Measurements from ENCODE around the gene MYL11.
A peak's percentile ranks its signal among the peaks of the same experiment; 100 is the strongest.

MYL11 gene

DNA sequence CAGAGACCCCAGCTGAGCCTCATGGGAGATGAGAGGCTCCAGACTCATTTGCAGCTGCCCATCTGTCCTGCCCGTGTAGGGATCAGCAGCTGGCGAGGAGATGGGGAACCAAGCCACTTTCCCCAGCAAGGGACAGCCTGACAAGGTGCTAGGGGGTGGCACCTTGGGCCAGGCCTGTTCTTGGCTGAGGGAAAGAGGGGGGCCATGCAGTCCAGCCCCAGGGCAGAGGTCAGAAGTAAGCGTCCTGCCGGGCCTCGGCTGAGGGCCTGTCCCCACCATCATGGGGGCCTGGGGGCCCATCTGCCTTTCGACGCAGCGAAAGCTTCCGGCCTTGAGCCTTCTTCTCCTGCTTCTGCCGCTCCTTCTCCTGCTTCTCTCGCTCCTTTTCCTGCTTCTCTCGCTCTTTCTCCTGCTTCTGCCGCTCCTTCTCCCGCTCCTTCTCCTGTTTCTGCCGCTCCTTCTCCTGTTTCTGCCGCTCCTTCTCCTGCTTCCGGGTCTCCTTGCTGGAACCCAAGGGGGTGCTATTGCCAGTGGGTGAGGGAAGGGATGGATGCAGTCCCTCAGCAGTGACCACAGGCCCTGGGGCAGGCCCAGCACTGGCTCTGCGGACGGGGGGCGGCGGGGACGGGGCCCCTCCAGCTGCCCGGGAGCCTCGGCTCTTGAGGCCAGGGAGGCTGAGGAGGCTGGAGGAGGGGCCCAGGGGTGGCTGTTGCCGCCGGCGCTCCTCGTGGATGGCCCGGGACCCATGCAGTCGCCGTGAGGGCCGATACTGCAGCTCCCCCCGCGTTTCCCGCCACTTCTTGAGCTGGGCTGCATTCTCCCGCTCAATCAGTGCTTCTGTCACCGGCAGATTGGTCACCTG lies 16.7 kb upstream of the MYL11 start:
- Mint-ChIP-seq H3K27me3 (ENCODE audit: low read depth, poor library complexity) (peaks cover 6% of the 10 kb centered on the region), H3K9me3 (no peaks in the 10 kb centered on the region), H3K4me3 (peak overlapping the region; percentile 38), H3K27ac (peak overlapping the region; percentile 99), H3K4me1 (peaks cover 61% of the 10 kb centered on the region), H3K36me3 (ENCODE audit: low read depth) (peaks cover 36% of the 10 kb centered on the region)
- TF ChIP-seq, protein P1, sequence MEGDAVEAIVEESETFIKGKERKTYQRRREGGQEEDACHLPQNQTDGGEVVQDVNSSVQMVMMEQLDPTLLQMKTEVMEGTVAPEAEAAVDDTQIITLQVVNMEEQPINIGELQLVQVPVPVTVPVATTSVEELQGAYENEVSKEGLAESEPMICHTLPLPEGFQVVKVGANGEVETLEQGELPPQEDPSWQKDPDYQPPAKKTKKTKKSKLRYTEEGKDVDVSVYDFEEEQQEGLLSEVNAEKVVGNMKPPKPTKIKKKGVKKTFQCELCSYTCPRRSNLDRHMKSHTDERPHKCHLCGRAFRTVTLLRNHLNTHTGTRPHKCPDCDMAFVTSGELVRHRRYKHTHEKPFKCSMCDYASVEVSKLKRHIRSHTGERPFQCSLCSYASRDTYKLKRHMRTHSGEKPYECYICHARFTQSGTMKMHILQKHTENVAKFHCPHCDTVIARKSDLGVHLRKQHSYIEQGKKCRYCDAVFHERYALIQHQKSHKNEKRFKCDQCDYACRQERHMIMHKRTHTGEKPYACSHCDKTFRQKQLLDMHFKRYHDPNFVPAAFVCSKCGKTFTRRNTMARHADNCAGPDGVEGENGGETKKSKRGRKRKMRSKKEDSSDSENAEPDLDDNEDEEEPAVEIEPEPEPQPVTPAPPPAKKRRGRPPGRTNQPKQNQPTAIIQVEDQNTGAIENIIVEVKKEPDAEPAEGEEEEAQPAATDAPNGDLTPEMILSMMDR (IDR thresholded peaks at IDR 0.05) = no peak
- DNase-seq = no peak

DNA sequence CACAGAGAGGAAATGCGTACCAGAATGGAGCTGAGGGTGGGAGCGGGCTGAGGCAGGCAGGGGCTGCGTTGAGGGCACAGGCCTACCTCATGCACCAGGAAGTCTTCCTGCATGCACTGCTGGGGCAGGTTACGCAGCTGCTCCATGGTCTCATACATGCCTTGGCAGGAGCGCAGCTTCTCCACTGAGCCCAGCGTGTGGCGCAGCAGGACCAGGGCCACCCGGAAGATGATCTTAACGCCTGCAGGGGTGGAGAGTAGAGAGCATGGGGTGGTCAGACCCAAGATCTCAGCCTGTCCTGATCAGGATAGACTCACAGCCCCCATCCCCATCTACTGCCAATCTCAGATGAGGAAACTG lies 16.0 kb upstream of the MYL11 start:
- H3K36me3 Mint-ChIP-seq (ENCODE audit: low read depth) = peaks cover 36% of the 10 kb centered on the region
- H3K27me3 Mint-ChIP-seq (ENCODE audit: low read depth, poor library complexity) = peaks cover 6% of the 10 kb centered on the region
- no peak overlapping the region for H3K27ac Mint-ChIP-seq
- no peak overlapping the region for H3K4me3 Mint-ChIP-seq
- H3K4me1 Mint-ChIP-seq = peaks cover 59% of the 10 kb centered on the region
- no peak for DNase-seq
- TF ChIP-seq, protein P1 (IDR thresholded peaks at IDR 0.05) = no peak
- no peaks in the 10 kb centered on the region for H3K9me3 Mint-ChIP-seq

DNA sequence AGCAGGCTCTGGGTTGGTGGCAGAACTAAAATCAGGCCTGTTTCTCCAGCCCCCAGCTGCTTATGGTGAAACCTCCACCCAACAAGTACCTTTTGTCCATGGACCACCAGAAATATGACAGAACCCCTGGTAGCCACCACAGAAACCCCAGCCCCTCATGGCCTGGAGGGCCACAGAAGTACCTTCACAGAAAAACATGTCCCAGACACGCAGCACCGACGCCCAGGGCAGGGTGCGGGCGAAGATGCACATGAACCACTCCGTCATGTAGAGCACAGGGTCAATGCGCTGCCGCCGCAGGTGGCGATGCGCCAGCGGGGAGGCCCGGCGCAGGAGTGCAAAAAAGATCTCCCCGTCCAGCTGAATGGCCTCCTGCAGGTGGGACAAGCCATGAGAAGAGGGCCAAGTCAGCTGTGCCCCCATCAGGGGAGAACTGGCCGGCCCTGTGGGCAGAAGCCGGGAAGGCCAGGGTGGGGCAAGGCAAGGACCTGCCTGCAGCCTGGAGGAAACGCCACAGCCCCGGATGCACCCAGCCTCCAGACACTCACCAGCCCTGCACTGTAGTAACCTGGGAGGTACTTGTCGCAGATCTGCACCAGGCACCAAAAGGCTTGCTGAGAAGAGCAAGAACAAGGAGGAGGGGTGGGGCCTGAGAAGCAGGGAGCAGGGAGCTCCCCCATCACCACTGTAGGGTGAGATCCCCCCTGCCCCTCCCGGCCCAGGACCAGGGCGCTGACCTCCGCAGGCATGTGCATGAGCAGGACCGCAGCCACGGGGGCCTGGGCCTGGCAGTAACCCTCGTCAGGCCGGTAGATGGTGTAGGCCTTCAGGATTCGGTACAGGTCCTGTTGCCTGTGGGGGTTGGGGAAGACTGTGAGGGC lies 15.4 kb upstream of the MYL11 start:
- Mint-ChIP-seq H3K9me3 (no peaks in the 10 kb centered on the region), H3K27me3 (ENCODE audit: low read depth, poor library complexity) (peaks cover 4% of the 10 kb centered on the region), H3K4me1 (peaks cover 52% of the 10 kb centered on the region), H3K36me3 (ENCODE audit: low read depth) (peaks cover 36% of the 10 kb centered on the region), H3K27ac (no peak overlapping the region), H3K4me3 (no peak overlapping the region)
- TF ChIP-seq, protein P1 (IDR thresholded peaks at IDR 0.05) = no peak
- no peak for DNase-seq

DNA sequence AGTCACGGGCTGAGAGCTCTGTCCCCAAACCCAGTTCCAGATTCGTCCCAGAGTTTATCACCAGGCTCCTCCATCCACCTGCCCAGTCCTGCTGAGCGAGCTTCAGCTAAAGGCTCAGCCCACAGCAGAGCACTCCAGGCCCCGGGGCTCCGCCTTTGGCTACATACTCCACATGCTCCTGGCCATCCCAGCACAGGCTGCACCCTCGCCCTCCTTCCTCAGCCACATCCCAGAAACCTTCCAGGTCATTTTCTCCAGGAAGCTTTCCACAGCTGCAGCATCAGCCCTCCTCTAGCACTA lies 14.8 kb upstream of the MYL11 start:
- Mint-ChIP-seq H3K4me1 (peaks cover 47% of the 10 kb centered on the region), H3K27me3 (ENCODE audit: low read depth, poor library complexity) (peaks cover 4% of the 10 kb centered on the region), H3K9me3 (no peaks in the 10 kb centered on the region), H3K4me3 (no peak overlapping the region), H3K36me3 (ENCODE audit: low read depth) (peaks cover 37% of the 10 kb centered on the region), H3K27ac (peak overlapping the region; percentile 85)
- TF ChIP-seq, protein P1 (IDR thresholded peaks at IDR 0.05) = no peak
- no peak for DNase-seq

DNA sequence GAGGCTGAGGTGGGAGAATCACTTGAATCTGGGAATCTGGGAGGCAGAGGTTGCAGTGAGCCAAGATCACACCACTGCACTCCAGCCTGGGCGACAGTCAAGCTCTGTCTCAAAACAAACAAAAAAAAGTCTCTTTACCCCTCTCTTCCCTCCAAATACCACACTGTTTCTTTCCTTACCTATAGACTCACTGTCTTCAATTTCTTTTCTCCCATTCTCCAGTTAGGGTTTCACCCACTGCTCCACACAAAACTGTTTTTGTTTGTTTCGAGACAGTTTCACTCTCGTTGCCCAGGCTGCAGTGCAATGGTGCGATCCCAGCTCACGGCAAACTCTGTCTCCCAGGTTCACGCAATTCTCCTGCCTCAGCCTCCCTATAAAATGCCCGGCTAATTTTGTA lies 13.4 kb upstream of the MYL11 start:
- DNase-seq = no peak
- H3K9me3 Mint-ChIP-seq = no peaks in the 10 kb centered on the region
- H3K27ac Mint-ChIP-seq = no peak overlapping the region

More for the DNA sequence above, 13.4 kb upstream of the MYL11 start:
- H3K4me3 Mint-ChIP-seq = no peak overlapping the region
- TF ChIP-seq, protein P1 (IDR thresholded peaks at IDR 0.05) = no peak
- peaks cover 48% of the 10 kb centered on the region for H3K36me3 Mint-ChIP-seq (ENCODE audit: low read depth)
- no peaks in the 10 kb centered on the region for H3K27me3 Mint-ChIP-seq (ENCODE audit: low read depth, poor library complexity)
- H3K4me1 Mint-ChIP-seq = peaks cover 44% of the 10 kb centered on the region
